Measurements from ENCODE around the gene REG1B.

REG1B gene

DNA sequence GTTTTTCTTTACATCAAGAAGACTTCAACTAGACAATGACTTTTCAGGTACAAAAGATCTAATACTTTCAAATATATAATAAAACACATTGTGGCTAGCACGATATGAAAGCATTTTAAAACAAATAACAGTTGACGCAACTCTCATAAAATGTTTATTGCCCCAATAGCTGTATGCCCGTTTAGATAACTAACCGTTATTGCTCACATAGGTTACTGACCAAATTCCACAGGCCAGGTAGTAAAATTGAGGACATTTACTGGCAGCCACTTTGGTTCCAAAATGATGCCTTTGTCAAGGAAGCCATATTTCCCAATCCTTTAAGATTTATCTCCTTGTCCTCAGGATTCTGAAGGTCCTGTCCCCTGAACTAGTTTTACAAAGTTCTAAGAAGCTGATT, 2.9 kb upstream of the REG1B start:
- no peak overlapping the region for H3K27ac ChIP-seq
- CTCF ChIA-PET: interaction anchor here (0.6 kb wide), 1 partner anchor 1092 kb away, joined by 3 read pairs; no protein-coding TSS in a partner anchor
- DNase-seq (ENCODE audit: low spot score): no peak
- POLR2A ChIA-PET (ENCODE audit: low non-redundant PET): no interaction called here
- TF ChIP-seq, protein P1, sequence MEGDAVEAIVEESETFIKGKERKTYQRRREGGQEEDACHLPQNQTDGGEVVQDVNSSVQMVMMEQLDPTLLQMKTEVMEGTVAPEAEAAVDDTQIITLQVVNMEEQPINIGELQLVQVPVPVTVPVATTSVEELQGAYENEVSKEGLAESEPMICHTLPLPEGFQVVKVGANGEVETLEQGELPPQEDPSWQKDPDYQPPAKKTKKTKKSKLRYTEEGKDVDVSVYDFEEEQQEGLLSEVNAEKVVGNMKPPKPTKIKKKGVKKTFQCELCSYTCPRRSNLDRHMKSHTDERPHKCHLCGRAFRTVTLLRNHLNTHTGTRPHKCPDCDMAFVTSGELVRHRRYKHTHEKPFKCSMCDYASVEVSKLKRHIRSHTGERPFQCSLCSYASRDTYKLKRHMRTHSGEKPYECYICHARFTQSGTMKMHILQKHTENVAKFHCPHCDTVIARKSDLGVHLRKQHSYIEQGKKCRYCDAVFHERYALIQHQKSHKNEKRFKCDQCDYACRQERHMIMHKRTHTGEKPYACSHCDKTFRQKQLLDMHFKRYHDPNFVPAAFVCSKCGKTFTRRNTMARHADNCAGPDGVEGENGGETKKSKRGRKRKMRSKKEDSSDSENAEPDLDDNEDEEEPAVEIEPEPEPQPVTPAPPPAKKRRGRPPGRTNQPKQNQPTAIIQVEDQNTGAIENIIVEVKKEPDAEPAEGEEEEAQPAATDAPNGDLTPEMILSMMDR (conservative IDR thresholded peaks at IDR 0.05; ENCODE audit: low read depth): no peak

DNA sequence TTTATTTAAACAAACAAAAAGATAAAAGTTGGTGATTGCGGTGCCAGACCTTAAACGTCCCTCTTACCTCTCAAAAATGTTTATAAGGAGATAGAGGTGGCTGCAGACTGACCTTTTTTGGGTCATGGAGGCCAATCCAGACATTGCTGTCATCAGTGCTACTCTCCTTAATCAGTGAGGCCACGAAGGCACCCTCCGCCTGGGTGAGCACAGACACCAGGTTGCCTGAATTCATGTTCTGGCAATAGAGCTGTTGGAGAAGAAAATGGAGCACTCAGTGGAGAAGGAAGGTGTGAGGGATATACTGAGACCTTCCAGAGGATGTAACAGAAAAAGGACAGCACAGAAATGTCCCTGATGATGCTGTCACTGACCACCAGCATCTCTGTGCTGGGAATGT, 1.5 kb downstream of the REG1B start:
- H3K27ac ChIP-seq: no peak overlapping the region
- TF ChIP-seq, protein P1 (conservative IDR thresholded peaks at IDR 0.05; ENCODE audit: low read depth): no peak
- no peak for DNase-seq (ENCODE audit: low spot score)
- POLR2A ChIA-PET (ENCODE audit: low non-redundant PET): no interaction called here
- CTCF ChIA-PET: interaction anchor here (0.7 kb wide), 1 partner anchor 1447 kb away, joined by 3 read pairs; no protein-coding TSS in a partner anchor

DNA sequence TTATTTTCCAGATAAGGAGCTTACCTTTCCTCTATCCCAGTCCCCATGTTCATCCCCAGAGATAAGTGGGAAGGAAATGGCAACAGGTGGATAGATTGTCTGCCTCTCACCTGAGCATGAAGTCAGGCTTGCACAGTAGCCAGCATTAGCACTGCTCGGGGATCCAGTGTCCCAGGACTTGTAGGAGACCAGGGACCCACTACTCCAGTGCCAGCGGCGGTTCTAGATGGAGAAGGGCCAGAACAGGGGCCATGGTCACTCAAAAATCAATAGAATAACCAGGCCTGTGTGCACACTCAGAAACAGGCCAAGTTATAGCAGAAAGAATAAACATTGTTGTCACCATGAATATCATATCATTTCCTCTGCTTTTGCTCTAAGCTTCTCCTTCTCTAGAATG, 2.4 kb downstream of the REG1B start:
- ChIA-PET CTCF (no interaction called here), POLR2A (ENCODE audit: low non-redundant PET) (no interaction called here)
- TF ChIP-seq, protein P1 (conservative IDR thresholded peaks at IDR 0.05; ENCODE audit: low read depth): no peak
- no peak for DNase-seq (ENCODE audit: low spot score)
- no peak overlapping the region for H3K27ac ChIP-seq

DNA sequence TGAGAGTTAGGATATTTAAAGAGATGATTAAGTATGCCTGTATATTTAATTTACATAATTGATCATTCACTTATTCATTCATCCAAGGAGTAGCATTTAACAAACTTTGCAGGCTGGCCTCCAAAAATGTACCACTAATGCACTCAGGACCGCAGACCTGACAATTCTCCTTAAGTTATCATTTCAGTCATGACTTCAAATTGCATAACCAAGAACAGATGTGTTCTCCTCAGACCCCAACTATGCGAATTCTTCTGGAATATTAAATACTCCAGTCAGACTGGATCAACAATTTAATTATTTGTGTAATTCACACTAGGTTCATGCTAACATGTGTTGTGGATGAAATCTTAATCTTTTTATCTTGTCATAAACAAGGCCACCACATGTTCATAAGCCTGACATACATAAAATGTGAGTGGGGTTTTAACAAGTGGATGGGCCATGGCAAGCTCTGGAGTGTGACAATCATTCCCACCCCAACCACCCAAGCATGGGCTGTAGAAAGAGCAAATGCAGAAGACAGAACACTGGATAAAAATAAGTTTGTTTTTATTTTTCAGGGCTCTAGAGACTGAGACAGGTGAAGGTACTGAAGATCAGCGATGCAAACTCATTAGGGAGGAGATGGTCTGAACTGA, 3.2 kb downstream of the REG1B start:
- POLR2A ChIA-PET (ENCODE audit: low non-redundant PET): no interaction called here
- TF ChIP-seq, protein P1 (conservative IDR thresholded peaks at IDR 0.05; ENCODE audit: low read depth): no peak
- CTCF ChIA-PET: no interaction called here
- H3K27ac ChIP-seq: no peak overlapping the region
- DNase-seq (ENCODE audit: low spot score): no peak

DNA sequence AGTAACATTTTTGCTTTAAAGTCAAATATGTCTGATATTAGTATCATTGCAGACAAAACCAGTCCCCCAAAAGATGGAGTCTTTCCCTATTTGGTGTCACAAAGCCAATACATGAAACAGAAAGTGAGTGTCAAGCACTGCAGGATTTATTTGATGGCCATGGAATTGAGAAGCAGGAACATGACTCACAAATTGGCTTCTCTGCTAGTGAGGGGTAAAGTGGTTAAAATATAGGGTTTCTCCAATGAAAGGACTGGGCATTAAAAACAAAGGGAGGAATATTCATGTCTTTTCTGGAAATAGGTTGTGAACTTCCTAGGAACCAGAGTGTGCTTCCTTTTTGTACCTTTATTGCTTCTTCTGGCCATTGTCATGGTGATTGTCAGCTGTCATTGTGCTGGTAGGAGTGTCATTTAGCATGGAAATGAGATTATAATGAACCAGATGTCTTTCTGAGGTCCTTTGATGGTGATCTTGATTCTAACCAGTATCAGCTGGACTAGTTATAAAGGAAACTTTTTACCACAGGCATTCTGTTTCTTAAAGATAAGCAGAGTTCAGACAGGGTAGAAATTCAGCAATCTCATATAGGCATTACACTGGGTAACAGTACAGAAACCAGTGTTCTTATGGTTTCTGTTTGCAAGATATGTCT, 4.1 kb downstream of the REG1B start:
- CTCF ChIA-PET: no interaction called here
- H3K27ac ChIP-seq: no peak overlapping the region
- TF ChIP-seq, protein P1 (conservative IDR thresholded peaks at IDR 0.05; ENCODE audit: low read depth): no peak
- POLR2A ChIA-PET (ENCODE audit: low non-redundant PET): no interaction called here
- no peak for DNase-seq (ENCODE audit: low spot score)

DNA sequence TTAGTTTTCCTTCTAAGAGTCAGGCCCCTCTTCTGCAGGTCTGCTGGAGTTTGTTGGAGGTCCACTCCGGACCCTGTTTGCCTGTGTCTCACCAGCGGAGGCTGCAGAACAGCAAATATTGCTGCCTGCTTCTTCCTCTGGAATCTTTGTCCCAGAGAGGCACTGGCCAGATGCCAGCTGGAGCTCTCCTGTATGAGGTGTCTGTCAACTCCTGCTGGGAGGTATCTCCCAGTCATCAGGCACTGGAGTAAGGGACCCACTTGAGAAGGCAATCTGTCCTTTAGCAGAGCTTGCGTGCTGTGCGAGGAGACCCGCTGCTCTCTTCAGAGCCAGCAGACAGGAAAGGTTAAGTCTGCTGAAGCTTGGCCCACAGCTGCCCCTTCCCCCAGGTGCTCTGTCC, 4.8 kb downstream of the REG1B start:
- no peak overlapping the region for H3K27ac ChIP-seq
- POLR2A ChIA-PET (ENCODE audit: low non-redundant PET): no interaction called here
- CTCF ChIA-PET: no interaction called here
- TF ChIP-seq, protein P1 (conservative IDR thresholded peaks at IDR 0.05; ENCODE audit: low read depth): no peak
- no peak for DNase-seq (ENCODE audit: low spot score)

Data from RWPE1 (cell line).